SW480 (cell line): ENCODE measurements around the gene PARP16.

ENCODE experiments used
- DNase-seq: peaks from one replicate; pipeline ENCODE4 v3.0.0-alpha.2; 2016; ENCODE audit warnings: low spot score

PARP16 gene

GRCh38 chr15:65311760-65312159 lies 25.1 kb upstream of the PARP16 start:
- no peak for DNase-seq

GRCh38 chr15:65310431-65311137 lies 23.9 kb upstream of the PARP16 start:
- no peak for DNase-seq

- DNase-seq = no peak
Measured at GRCh38 chr15:65309882-65310418, 23.3 kb upstream of the PARP16 start.

- DNase-seq = no peak
Measured at GRCh38 chr15:65307978-65308377, 21.3 kb upstream of the PARP16 start.

GRCh38 chr15:65306551-65306950 lies 19.9 kb upstream of the PARP16 start:
- DNase-seq = no peak

DNA sequence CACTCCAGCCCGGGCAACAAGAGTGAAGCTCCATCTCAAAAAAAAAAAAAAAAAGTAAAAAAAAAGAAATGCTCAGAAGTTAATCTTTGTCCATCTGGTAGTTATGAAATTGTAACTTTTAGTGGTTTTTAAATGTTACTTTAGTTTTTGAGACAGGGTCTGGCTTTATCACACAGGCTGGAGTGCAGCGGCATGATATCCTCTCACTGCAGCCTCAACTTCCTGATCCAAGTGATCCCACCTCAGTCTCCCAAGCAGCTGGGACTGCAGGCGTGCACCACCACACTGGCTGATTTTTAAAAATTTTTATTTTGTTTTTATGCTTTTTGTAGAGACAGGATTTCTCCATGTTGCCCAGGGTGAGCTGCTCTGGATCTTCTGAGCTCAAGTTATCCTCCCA lies 19.1 kb upstream of the PARP16 start:
- no peak for DNase-seq

- no peak for DNase-seq
Measured at GRCh38 chr15:65305150-65305758, 18.6 kb upstream of the PARP16 start.

GRCh38 chr15:65304381-65305149 lies 17.9 kb upstream of the PARP16 start, which contains the start of gene RNU5B-1:
Gene RNU5B-1 (plus strand): TSS chr15:65304677.
- peak; percentile 99 for DNase-seq

DNA sequence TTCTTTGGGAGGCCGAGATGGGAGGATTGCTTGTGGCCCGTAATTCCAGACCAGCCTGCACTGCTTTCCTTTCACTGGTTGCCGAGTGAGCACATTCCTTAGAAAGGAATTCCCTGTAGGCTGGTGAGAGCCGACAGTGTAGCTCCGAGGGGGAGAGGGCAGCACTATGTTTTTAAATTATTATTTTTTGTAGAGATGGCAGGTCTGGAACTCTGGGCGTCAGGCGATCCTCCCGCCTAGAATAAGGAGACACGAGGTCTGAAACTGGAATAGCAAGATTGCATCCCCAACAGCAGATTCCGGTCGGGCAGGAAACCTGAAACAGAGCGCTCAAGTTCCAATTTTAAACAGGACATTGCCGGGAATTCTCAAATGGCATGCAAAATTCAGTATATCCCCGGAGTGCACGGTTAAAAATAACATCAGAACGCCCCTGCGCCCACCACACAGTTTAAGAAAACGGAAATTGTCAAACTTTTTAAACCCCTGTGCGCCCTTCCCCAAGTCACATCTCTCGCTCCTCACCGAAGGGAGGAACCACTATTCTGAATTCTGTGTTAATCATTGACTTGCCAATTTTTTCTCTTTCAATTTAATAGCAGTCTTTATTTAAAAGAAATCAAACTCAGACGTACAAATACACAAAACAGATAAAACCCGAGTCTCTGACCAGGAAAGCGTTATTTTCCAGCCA lies 17.2 kb upstream of the PARP16 start:
- peak; percentile 49 for DNase-seq

DNA sequence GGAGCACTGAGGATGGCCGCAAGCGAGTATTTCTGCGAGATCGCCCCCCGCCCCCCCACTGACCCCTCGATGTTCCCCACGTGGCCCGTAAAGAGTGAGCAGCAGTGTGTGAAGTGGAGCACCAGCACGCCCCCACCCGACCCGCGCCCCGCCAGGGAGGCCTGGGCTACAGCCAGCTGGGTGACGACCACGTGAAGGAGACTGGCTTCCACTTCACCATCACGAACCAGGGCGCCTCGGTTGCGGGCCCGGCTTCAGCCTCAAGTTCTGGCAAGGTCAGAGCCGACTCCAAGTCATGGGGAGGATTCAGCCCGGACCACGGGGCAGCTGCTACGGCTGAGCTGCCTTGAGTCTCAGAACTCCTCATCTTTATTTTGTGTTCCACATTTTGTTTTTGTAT lies 15.4 kb upstream of the PARP16 start:
- DNase-seq = no peak

DNA sequence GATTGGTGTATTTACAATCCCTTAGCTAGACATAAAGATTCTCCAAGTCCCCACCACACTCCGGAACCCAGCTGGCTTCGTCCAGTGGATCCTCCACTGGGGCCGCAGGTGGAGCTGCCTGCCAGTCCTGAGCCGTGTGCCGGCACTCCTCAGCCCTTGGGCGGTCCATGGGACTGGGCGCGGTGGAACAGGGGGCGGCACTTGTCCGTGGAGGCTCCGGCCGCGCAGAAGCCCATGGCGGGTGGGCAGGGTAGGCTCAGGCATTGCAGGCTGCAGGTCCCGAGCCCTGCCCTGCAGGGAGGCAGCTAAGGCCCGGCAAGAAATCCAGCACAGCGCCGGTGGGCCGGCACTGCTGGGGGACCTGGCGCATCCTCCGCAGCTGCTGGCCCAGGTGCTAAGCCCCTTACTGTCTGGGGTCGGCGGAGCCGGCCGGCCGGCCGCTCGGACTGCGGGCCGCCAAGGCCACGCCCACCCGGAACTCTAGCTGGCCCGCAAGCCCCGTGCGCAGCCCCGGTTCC lies 14.3 kb upstream of the PARP16 start:
- DNase-seq = no peak

- DNase-seq = no peak
Measured at GRCh38 chr15:65298731-65299130, 12.0 kb upstream of the PARP16 start.

DNA sequence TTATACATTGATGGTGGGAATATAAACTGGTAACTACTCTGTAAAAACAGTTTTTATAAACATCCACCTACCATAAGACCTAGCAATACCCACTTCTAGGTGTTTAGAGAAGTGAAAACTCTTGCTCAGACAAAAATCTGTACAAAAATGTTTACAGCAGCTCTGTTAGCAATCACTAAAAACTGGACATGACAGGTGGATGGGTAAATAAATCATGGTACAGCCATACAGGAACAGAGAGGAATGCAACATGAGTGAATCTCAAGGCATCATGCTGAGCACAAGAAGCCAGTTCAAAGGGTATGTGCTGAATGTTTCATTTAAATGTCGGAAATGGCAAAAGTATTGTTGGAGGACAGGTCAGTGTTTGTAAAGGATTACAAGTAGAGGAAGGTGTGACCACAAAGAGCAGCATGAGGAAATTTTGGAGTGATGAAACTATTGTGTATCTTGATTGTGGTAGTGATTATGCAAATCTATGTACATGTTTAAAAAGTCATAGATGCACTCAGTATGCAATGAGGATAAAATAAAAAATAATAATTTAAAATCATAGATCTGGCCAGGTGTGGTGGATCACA lies 6.3 kb upstream of the PARP16 start:
- DNase-seq = peak; percentile 50

DNA sequence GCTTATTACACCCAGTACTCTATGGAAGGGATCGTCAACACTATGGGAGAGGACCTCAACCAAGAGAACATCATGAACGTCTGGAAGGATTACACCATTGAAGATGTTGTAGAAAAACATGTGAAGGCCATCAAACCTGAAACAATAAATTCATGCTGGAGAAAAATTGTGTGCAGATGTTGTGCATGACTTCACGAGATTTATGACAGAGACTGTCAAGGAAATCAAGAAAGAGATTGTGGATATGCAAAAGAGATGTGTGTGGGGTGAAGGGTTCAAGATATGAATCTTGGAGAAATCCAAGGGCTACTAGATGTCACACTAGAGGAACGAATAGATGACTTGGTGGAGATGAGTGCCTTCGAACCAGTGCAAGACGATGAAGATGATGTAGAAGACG lies 3.5 kb upstream of the PARP16 start:
- no peak for DNase-seq

- no peak for DNase-seq
Measured at GRCh38 chr15:65289261-65289854, 2.7 kb upstream of the PARP16 start.

- DNase-seq = no peak
Measured at GRCh38 chr15:65287520-65287855, 805 bp upstream of the PARP16 start.

- DNase-seq = peak; percentile 58
Measured at GRCh38 chr15:65286069-65286703, 497 bp downstream of the PARP16 start.

DNA sequence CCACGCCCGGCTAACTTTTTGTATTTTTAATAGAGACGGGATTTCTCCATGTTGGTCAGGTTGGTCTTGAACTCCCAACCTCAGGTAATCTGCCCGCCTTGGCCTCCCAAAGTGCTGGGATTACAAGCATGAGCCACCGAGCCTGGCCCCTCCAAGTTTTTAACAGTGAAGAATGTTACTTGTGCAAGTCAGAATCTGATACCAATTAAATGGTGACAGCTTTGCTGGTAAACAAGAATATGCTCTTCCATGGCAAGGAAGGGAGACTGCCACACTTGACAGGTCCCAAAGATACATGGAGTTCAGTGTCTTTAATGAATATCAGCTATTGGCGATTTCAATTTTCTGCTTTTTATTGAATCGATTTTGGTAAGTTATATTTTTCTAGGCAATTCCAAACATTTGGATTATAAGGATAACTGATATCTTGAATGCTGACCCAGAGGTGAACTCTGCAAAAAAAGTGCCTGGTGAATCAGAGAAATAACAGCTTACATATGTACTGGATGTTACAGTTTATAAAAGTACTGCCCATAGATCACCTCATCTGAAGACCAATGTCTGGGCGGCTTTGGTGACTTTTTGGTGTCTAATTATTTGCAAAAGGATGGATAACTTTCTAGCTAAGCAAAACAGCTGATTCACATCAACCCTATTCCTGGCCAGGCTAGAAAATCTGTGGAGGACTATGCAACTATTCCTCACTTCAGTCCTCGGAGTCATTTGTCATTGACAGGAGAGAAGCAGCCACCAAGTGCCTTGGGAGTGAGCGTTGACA lies 1.2 kb downstream of the PARP16 start:
- DNase-seq = no peak

DNA sequence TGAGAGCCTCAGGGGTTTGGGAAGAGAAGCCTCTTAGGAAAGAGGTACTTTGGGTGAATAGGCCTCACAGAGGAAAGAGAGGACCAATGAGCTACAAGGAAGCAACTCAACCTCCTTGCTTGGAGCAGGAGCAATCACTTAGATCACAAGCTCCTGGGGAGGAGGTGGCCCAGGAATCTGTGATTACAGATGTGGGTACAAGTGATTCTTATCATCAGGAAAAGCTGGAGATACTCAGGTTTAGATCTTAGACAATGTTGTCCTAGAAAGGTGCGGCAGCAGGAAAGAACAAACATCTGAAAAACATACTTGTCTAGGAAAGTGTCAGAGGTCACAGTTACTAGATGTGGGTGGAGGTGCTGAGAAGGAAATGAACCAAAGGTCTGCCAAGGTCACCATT lies 8.2 kb downstream of the PARP16 start:
- no peak for DNase-seq

GRCh38 chr15:65277015-65277414 lies 9.7 kb downstream of the PARP16 start:
- no peak for DNase-seq
